Peyer's patch (tissue), 4 donors: ENCODE results near the gene SLC12A8.

Experiments
- POLR2A ChIP-seq, 2 donors: fragments of 450-650 bp; IDR thresholded peaks; one replicate each; pipeline ENCODE4 v1.5.1; 2017; ENCODE audit warnings: antibody characterized with exemption in 2 of 2, mild to moderate bottlenecking in 2 of 2, moderate library complexity in 2 of 2
- TF ChIP-seq, protein P1 (sequence below), 6 experiments: fragments of 450-650 bp in 4 of 6; fragments of 200-600 bp in 2 of 6; sonication (generic) in 1 of 6; IDR thresholded peaks; one replicate each; pipeline ENCODE4 v1.5.1; 2017 to 2019; ENCODE audit warnings: antibody characterized with exemption in 6 of 6, mild to moderate bottlenecking in 3 of 6, moderate library complexity in 1 of 6

DNA sequence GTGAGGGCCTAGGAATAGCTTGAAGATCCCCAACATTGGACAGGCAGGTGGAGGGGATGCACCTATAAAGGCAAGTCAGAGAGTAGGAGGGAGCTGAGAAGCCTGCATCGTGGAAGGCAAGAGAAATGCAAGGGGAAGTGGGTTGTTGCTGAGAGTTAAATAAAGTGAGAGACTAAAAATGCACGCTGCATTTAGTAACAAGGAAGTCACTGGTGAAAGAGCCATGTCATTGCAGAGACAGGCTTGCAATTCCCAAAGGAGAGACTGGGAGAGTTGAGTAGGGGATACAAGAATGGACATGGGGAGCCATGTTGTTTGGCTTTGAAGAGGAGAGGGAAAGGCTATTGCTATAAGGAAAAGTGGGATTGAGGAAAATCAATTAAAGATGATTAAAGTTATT, 79.7 kb downstream of the SLC12A8 start:
- TF ChIP-seq, protein P1, sequence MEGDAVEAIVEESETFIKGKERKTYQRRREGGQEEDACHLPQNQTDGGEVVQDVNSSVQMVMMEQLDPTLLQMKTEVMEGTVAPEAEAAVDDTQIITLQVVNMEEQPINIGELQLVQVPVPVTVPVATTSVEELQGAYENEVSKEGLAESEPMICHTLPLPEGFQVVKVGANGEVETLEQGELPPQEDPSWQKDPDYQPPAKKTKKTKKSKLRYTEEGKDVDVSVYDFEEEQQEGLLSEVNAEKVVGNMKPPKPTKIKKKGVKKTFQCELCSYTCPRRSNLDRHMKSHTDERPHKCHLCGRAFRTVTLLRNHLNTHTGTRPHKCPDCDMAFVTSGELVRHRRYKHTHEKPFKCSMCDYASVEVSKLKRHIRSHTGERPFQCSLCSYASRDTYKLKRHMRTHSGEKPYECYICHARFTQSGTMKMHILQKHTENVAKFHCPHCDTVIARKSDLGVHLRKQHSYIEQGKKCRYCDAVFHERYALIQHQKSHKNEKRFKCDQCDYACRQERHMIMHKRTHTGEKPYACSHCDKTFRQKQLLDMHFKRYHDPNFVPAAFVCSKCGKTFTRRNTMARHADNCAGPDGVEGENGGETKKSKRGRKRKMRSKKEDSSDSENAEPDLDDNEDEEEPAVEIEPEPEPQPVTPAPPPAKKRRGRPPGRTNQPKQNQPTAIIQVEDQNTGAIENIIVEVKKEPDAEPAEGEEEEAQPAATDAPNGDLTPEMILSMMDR (IDR thresholded peaks at IDR 0.05): no peak
- TF ChIP-seq POLR2A (IDR thresholded peaks at IDR 0.05): no peak
